Measurements from ENCODE around the gene MED17.

DNA sequence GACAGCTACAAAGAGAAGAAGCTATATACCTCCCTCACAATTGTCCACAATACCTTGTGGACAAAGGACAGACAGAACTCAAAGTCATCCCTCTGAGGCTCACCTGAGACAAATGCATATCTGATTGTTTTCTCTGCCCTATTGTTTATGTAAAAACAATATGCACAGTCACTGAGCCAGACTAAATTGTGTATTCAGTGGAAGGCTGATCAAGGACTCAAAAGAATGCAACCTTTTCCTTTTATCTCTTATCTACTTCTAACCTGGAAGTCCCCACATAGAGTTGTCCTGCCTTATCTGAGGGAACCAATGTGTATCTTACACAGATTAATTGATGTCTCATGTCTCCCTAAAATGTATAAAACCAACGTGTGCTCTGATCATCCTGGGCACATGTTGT lies 13.9 kb upstream of the MED17 start:
- TF ChIP-seq CBX5 (CRISPR knock-in tag; IDR thresholded peaks at IDR 0.05; ENCODE audit: borderline replicate concordance) (no peak), ZBTB8A (CRISPR knock-in tag; IDR thresholded peaks at IDR 0.05; ENCODE audit: borderline replicate concordance, low read depth) (no peak)
- TF ChIP-seq, protein P1, sequence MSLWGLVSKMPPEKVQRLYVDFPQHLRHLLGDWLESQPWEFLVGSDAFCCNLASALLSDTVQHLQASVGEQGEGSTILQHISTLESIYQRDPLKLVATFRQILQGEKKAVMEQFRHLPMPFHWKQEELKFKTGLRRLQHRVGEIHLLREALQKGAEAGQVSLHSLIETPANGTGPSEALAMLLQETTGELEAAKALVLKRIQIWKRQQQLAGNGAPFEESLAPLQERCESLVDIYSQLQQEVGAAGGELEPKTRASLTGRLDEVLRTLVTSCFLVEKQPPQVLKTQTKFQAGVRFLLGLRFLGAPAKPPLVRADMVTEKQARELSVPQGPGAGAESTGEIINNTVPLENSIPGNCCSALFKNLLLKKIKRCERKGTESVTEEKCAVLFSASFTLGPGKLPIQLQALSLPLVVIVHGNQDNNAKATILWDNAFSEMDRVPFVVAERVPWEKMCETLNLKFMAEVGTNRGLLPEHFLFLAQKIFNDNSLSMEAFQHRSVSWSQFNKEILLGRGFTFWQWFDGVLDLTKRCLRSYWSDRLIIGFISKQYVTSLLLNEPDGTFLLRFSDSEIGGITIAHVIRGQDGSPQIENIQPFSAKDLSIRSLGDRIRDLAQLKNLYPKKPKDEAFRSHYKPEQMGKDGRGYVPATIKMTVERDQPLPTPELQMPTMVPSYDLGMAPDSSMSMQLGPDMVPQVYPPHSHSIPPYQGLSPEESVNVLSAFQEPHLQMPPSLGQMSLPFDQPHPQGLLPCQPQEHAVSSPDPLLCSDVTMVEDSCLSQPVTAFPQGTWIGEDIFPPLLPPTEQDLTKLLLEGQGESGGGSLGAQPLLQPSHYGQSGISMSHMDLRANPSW (CRISPR knock-in tag; IDR thresholded peaks at IDR 0.05; ENCODE audit: borderline replicate concordance) = no peak
- TF ChIP-seq, protein P2, sequence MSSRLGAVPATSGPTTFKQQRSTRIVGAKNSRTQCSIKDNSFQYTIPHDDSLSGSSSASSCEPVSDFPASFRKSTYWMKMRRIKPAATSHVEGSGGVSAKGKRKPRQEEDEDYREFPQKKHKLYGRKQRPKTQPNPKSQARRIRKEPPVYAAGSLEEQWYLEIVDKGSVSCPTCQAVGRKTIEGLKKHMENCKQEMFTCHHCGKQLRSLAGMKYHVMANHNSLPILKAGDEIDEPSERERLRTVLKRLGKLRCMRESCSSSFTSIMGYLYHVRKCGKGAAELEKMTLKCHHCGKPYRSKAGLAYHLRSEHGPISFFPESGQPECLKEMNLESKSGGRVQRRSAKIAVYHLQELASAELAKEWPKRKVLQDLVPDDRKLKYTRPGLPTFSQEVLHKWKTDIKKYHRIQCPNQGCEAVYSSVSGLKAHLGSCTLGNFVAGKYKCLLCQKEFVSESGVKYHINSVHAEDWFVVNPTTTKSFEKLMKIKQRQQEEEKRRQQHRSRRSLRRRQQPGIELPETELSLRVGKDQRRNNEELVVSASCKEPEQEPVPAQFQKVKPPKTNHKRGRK (CRISPR knock-in tag; IDR thresholded peaks at IDR 0.05) = no peak

Measured in HepG2 (cell line).